GM18517 (cell line): ENCODE measurements around the gene TMTC3.
"Not testable (repeated sequence)": the region's sequence is repeated elsewhere in the genome, so short reads cannot be mapped to it uniquely, and the experiment has no call there.

Source experiments
- ATAC-seq: cut with Tn5 transposase; IDR thresholded peaks from one replicate; pipeline ENCODE4 v1.9.1; 2021; ENCODE audit warnings: mild to moderate bottlenecking, moderate library complexity; ENCODE audit not compliant: unreplicated experiment

Gene TMTC3

GRCh38 chr12:88163371-88163770 is 21.3 kb downstream of the TMTC3 start:
- no peak for ATAC-seq

GRCh38 chr12:88166179-88166578 is 24.1 kb downstream of the TMTC3 start:
- no peak for ATAC-seq

DNA sequence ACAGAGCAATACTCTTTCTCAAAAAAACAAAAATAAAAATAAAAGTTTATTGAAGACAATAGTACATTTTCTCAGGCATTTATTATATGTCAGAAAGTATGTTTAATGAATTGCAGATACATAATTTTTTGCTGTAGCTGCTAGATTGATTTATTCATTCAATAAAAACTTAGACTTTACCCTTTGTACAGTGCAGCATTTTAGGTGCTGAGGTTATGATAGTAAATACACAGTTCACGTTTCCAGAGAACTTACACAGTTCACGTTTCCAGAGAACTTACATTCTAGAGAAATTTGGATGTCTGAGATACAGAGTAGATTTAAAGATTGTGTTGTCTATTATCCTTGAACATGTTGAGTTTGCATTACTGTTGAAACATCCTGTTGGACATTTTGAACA is 25.3 kb downstream of the TMTC3 start:
- ATAC-seq = no peak

DNA sequence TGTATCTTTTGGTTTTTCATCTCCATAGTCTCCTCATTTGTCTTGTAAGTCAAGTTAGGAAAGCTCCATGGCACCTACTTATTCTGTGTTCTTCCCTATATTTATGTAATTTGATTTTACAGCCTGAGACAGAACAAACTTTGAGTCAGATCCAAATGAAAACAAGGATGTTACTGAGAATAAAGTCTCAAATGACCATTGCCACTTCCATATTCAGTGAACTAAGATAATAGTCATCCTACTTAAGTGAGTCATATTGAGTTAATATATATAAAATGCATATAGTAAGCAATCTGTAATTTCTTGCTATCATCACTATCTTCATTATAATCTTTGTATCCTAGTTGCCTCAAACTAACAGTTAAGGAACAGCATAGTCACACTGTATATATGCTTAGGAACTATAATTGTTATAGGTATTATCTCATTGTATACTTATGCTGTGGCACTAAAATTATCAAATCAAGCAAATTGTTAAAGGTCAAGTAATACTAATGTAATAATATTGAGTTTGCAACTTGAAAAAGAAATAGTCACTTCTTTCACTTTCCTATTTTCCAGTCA is 30.8 kb downstream of the TMTC3 start:
- ATAC-seq = no peak

- ATAC-seq = no peak
These were observed 33.4 kb downstream of the TMTC3 start for GRCh38 chr12:88175544-88175943.

- no peak for ATAC-seq
These were observed 37.4 kb downstream of the TMTC3 start for GRCh38 chr12:88179436-88180014.

GRCh38 chr12:88181881-88182280 is 39.8 kb downstream of the TMTC3 start:
- ATAC-seq = no peak

- no peak for ATAC-seq
These were observed 40.3 kb downstream of the TMTC3 start for GRCh38 chr12:88182416-88182815.

GRCh38 chr12:88184196-88184595 is 42.1 kb downstream of the TMTC3 start:
- ATAC-seq = no peak

GRCh38 chr12:88185279-88185678 is 43.2 kb downstream of the TMTC3 start:
- ATAC-seq = no peak

DNA sequence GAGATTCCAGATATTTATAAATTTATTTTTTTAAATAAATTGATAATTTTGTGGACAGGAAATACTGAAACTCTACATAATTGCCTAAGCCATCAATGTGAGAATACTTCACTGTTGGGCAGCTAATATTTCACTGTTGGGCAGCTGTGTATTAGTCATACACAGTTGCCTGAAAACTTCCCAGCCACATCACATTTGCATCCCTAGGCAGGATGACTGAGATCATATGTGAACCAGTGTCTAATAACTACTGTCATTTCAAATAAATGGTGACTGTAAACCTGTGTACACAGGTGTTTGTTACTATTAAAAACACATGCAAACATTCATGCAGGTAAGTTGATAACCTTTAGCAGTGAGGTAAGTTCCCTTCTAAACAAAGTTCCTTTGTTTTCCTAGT is 43.9 kb downstream of the TMTC3 start:
- no peak for ATAC-seq

DNA sequence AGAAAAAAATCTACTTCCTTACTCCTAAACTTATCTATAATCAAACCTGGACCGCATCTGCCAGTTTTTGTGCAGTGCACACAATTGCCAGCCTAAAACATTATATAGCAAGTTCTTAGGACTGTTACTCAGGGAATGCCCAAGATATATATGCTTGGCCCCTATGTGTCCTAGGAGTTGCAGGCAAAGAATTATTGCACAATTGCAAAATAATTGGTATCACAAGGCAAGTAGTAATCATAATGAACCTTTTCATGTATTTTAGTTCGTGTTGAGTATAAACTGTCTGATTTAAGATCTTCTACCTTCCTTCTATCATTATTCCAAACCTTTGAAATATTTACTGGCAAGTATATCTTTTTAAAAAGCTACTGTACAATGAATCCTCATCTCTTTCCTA is 45.5 kb downstream of the TMTC3 start:
- no peak for ATAC-seq

DNA sequence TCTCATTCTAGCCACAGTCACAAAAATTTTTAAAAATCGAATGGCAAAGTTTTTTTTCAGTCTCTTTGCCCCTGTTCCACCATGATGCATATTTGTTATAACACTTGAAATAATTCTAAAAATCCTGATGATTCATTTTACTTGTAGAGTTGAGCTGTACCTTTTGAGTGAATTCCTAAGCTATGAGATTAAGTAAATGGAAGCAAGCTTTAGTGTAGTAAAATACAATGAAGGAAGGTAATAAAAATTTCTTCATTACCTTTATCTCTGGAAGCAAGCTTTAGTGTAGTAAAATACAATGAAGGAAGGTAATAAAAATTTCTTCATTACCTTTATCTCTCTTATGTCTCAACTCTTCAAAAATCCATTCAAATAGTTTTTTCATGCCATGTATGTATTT is 46.1 kb downstream of the TMTC3 start:
- no peak for ATAC-seq

DNA sequence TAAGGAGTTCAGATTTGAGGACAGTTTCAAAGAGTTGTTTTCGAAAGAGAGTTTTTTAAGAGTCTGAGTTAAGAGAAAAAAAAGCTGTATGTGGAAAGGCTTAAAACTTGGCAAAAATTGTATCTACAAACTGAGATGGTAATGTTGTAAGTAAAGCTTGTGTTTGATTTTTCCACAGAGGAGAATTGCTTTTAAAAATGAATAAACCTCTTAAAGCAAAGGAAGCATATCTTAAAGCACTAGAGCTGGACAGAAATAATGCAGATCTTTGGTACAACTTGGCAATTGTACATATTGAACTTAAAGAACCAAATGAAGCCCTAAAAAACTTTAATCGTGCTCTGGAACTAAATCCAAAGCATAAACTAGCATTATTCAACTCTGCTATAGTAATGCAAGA is 50.3 kb downstream of the TMTC3 start:
- no peak for ATAC-seq

DNA sequence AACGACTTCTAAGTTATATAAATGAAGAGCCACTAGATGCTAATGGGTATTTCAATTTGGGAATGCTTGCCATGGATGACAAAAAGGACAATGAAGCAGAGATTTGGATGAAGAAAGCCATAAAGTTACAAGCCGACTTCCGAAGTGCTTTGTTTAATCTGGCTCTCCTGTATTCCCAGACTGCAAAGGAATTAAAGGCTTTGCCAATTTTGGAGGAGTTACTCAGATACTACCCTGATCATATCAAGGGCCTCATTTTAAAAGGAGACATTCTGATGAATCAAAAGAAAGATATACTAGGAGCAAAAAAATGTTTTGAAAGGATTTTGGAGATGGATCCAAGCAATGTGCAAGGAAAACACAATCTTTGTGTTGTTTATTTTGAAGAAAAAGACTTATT is 52.8 kb downstream of the TMTC3 start:
- no peak for ATAC-seq

DNA sequence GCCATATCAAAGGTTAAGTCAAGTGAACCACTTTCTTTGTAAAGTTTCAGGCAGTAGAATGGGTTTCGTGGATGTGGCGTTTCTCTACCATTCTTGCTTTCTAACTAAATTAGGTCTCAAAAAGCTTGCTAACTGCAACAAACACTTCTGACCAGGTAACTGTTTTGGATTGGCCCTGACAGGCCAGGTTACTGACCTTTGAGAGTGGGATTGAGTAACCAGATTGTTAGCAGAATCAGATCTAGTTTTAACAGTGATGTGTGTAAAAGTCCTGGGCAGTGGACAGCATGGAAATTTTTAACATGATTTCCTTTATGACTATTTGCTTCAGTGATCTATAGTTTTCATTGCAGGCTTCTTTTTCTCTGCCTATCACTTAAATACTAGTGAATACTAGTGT is 57.9 kb downstream of the TMTC3 start:
- ATAC-seq = no peak

DNA sequence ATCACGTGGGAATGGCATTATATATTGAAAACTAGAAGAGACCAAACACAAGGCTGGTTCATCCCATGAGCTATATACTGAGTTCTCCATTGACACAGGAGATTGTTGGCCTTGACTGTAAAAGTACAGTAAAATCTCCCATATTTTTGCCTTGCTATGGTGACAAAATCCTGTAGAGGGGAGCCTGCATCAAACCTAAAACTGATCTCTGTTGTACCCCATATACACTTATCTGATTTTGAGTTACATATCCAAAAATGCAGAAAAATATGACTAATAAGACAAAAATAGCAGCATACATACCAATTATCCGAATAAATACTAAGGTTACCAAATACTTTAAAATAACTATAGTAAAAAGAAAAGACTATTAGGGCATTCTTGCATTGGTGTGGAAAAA is 60.4 kb downstream of the TMTC3 start:
- ATAC-seq = no peak

- ATAC-seq = no peak
These were observed 64.5 kb downstream of the TMTC3 start for GRCh38 chr12:88206601-88207000.

DNA sequence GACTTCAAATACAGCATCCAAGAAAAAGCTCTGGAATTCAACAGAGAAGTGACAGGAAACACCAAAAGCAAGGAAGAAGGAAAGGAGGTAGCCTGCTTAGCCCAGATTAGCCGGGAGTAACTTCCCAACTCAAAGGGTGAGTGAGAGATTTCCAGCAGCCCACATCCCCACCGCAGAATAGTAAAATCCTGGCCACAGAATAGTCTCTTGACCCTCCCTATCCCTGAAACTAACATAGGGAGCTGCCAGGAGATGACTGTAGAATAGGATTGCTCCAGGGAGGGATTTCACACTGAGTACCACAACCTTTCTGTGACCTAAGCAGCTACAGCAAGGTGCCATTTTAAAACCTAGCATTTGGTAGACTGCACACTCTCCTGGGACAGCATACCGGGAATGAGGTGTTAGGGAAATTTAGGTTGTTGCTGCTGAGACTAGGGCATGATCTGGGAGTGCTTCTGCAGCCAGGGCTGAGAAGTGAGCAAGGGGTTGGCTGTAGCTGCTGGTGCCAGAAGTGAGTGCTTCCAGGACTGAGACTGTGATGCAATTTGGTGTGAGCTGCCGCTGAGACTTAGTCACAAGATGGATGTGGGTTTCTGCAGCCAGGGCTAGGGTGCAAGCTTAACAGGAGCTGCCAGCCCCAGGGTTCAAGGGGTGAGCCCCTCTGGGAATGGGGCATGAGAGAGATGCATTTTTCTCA is 66.0 kb downstream of the TMTC3 start:
- ATAC-seq = no peak

GRCh38 chr12:88208661-88209060 is 66.6 kb downstream of the TMTC3 start:
- ATAC-seq = no peak

- ATAC-seq = not testable (repeated sequence)
These were observed 68.2 kb downstream of the TMTC3 start for GRCh38 chr12:88210311-88210710.

DNA sequence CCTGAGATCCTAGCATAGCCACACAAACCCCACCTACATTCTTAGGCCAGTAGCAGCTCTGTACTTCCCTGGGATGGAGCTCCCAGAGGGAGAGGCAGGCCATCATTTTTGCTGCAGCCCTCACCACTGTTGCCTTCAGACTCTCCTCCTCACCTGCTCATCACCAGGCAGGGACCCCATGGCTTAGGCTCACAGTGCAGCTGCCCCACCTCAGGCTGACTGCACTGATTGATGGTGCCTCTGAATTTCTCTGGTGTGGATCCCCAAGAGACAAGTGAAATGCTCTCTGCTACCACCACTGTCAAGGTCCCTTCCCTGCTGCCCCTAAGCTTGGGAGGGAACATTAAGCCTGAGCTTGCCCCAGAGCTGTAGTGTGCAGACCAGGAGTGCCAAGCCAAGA is 76.2 kb downstream of the TMTC3 start:
- no peak for ATAC-seq

DNA sequence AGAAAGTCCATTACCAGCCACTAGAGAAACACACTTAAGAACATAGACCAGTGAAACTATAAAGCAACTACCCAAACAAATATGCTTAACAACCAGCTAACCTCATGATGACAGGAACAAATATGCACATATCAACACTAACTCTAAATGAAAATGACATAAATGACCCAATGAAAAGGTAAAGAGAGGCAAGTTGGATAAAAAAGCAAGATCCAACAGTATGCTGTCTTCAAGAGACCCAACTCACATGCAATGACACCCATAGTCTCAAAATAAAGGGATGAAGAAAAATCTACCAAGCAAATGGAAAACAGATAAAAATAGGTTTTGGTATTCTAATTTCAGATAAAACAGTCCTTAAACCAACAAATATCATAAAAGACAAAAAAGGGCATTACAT is 77.8 kb downstream of the TMTC3 start:
- no peak for ATAC-seq
